Esophagus squamous epithelium (tissue), 4 donors: ENCODE data around the gene MNX1.

Experiments used
- CTCF ChIP-seq, 6 experiments: fragments of 450-650 bp in 4 of 6; fragments of 200-600 bp in 2 of 6; sonication (generic) in 2 of 6; IDR thresholded peaks; one replicate each; pipeline ENCODE4 v1.5.1; 2016 to 2019; ENCODE audit warnings: antibody characterized with exemption in 6 of 6, mild to moderate bottlenecking in 4 of 6, moderate library complexity in 4 of 6
- POLR2A ChIP-seq, 4 donors: fragments of 450-650 bp; IDR thresholded peaks; one replicate each; pipeline ENCODE4 v1.6.1; 2017; ENCODE audit warnings: antibody characterized with exemption in 4 of 4, mild to moderate bottlenecking in 4 of 4, moderate library complexity in 3 of 4

GRCh38 chr7:157028199-157028903 is 17.9 kb upstream of the MNX1 start:
- TF ChIP-seq POLR2A (IDR thresholded peaks at IDR 0.05) (no peak), CTCF (IDR thresholded peaks at IDR 0.05) (no peak)
